Heart left ventricle (tissue), 13 donors: Measurements from ENCODE around the gene FOXB2.

ENCODE experiments used
- CTCF ChIP-seq, 12 donors: fragments of 200-600 bp; sonication (generic) in 4 of 12; IDR thresholded peaks; one replicate each; pipeline versions ENCODE4 v1.5.0 to v1.8.0; 2018 to 2022; ENCODE audit warnings: antibody characterized with exemption in 12 of 12, mild to moderate bottlenecking in 5 of 12
- POLR2A ChIP-seq, 2 donors: fragments of 450-650 bp; IDR thresholded peaks; one replicate each; pipeline ENCODE4 v1.6.1; 2017; ENCODE audit warnings: antibody characterized with exemption in 2 of 2, mild to moderate bottlenecking in 2 of 2, moderate library complexity in 2 of 2
- donor health status: ischemic (EF 13 %, LVEDD 7.1; RV severe dilation, severe dysfunction).
- donor health status: DM: no; HTN: yes; CAD: no.
- donor health status: DM: no; HTN: no; CAD: no.
- donor health status: ischemic (EF 25% LVEDD 6.9; RV normal size, moderate dysfunction).
- donor health status: ischemic (EF 25% LVEDD 5.7; RV mildly dilated, moderate dysfunction).
- donor health status: ischemic (EF 35%, LVEDD 5.7; RV mildly dilated, moderate dysfunction).
- donor health status: nonischemic (EF 11% LVEDD 7.7; RV severe dilation, severe dysfunction).
- donor health status: DM: yes; HTN: yes; CAD: no.
- donor health status: PGD.
- donor health status: ischemic (EF 29% LVEDD 5.4; RV normal size, mild dysfunction).
- donor health status: nonischemic (EF 23%, LVEDD 6.1; RV moderate dilation, normal function).

GRCh38 chr9:77066388-77066787 lies 46.9 kb downstream of the FOXB2 start:
- TF ChIP-seq CTCF (IDR thresholded peaks at IDR 0.05) (no peak), POLR2A (IDR thresholded peaks at IDR 0.05) (no peak)
